HEK293 (cell line): ENCODE data around the gene L3MBTL1.

ENCODE experiments used
- CTCF ChIA-PET: fragments of 350-600 bp; formaldehyde crosslinking; extraction: SDS; loops from one replicate; lab custom pipeline; 2021; ENCODE audit warnings: antibody characterized with exemption; lab: Yijun Ruan, JAX
- POLR2A ChIA-PET: fragments of 300-600 bp; formaldehyde crosslinking; extraction: SDS; loops from one replicate; lab custom pipeline; 2020; ENCODE audit warnings: antibody characterized with exemption, inconsistent platforms; lab: Yijun Ruan, JAX
- H3K27ac ChIP-seq: fragments of 200-500 bp; sonication (Bioruptor generic); 2 replicates; pipeline ENCODE4 v1.5.1; 2014; ENCODE audit warnings: low read depth, low read length, control low read depth, inconsistent platforms; ENCODE audit errors: extremely low read depth
- H3K36me3 ChIP-seq, 2 experiments: fragments of 200-500 bp in 1 of 2; sonication (Bioruptor generic) in 1 of 2; 1 replicate in 1 of 2; 2 replicates in 1 of 2; pipeline ENCODE4 v1.5.1; 2014 to 2017; ENCODE audit warnings: inconsistent platforms in 2 of 2, low read length in 2 of 2; ENCODE audit not compliant: control insufficient read depth in 2 of 2, insufficient read depth in 1 of 2
- H3K4me1 ChIP-seq: fragments of 200-500 bp; sonication (Bioruptor generic); 2 replicates; pipeline ENCODE4 v1.5.1; 2014; ENCODE audit warnings: mild to moderate bottlenecking, low read length, inconsistent platforms; ENCODE audit not compliant: control insufficient read depth, insufficient read depth
- H3K4me3 ChIP-seq: 2 replicates; pipeline ENCODE4 v1.5.1; 2011; ENCODE audit warnings: low read depth, mild to moderate bottlenecking, control low read depth, low read length, moderate library complexity
- H3K9me3 ChIP-seq: fragments of 200-500 bp; sonication (Bioruptor generic); 2 replicates; pipeline ENCODE4 v1.5.1; 2014; ENCODE audit warnings: low read depth, low read length, inconsistent platforms; ENCODE audit not compliant: control insufficient read depth, insufficient read depth
- IKZF3 ChIP-seq: fragments of 450-650 bp; IDR thresholded peaks from 2 replicates; pipeline ENCODE4 v1.5.0; 2018; ENCODE audit warnings: missing biosample characterization, mild to moderate bottlenecking, missing genetic modification characterization, moderate library complexity
- KLF16 ChIP-seq: fragments of 450-650 bp; formaldehyde crosslinking; IDR thresholded peaks from 2 replicates; pipeline ENCODE4 v1.5.1; 2017; ENCODE audit warnings: missing biosample characterization, missing genetic modification characterization
- KLF8 ChIP-seq: fragments of 450-650 bp; formaldehyde crosslinking; IDR thresholded peaks from 2 replicates; pipeline ENCODE4 v1.5.1; 2016; ENCODE audit warnings: missing biosample characterization, missing genetic modification characterization
- ZBTB17 ChIP-seq: fragments of 450-650 bp; formaldehyde crosslinking; IDR thresholded peaks from 2 replicates; pipeline ENCODE4 v1.5.1; 2016; ENCODE audit warnings: missing biosample characterization, missing genetic modification characterization
- ZBTB21 ChIP-seq: fragments of 450-650 bp; formaldehyde crosslinking; IDR thresholded peaks from 2 replicates; pipeline ENCODE4 v1.5.1; 2017; ENCODE audit warnings: missing biosample characterization, missing genetic modification characterization
- ZFHX2 ChIP-seq: fragments of 450-650 bp; formaldehyde crosslinking; conservative IDR thresholded peaks from 2 replicates; pipeline ENCODE4 v1.5.1; 2016; ENCODE audit warnings: missing biosample characterization, missing genetic modification characterization
- ZNF146 ChIP-seq: fragments of 450-650 bp; formaldehyde crosslinking; IDR thresholded peaks from 2 replicates; pipeline ENCODE4 v1.5.1; 2016; ENCODE audit warnings: missing biosample characterization, missing genetic modification characterization
- ZNF155 ChIP-seq: fragments of 450-650 bp; formaldehyde crosslinking; IDR thresholded peaks from 2 replicates; pipeline ENCODE4 v1.5.1; 2016; ENCODE audit warnings: missing biosample characterization, missing genetic modification characterization
- ZNF157 ChIP-seq: fragments of 450-650 bp; formaldehyde crosslinking; IDR thresholded peaks from 2 replicates; pipeline ENCODE4 v1.5.1; 2016; ENCODE audit warnings: missing biosample characterization, missing genetic modification characterization
- ZNF394 ChIP-seq: fragments of 450-650 bp; formaldehyde crosslinking; IDR thresholded peaks from 2 replicates; pipeline ENCODE4 v1.5.1; 2016; ENCODE audit warnings: missing biosample characterization, missing genetic modification characterization, mild to moderate bottlenecking, moderate library complexity, borderline replicate concordance
- ZNF514 ChIP-seq: fragments of 450-650 bp; formaldehyde crosslinking; IDR thresholded peaks from 2 replicates; pipeline ENCODE4 v1.5.1; 2016; ENCODE audit warnings: missing biosample characterization, missing genetic modification characterization
- ZNF560 ChIP-seq: fragments of 450-650 bp; formaldehyde crosslinking; IDR thresholded peaks from 2 replicates; pipeline ENCODE4 v1.5.1; 2017; ENCODE audit warnings: missing biosample characterization, missing genetic modification characterization, borderline replicate concordance
- ZNF561 ChIP-seq: fragments of 450-650 bp; IDR thresholded peaks from 2 replicates; pipeline ENCODE4 v1.5.1; 2018; ENCODE audit warnings: missing biosample characterization, missing genetic modification characterization, borderline replicate concordance
- ZNF768 ChIP-seq: fragments of 450-650 bp; formaldehyde crosslinking; IDR thresholded peaks from 2 replicates; pipeline ENCODE4 v1.5.1; 2018; ENCODE audit warnings: missing biosample characterization, mild to moderate bottlenecking, missing genetic modification characterization
- ZNF785 ChIP-seq: fragments of 450-650 bp; formaldehyde crosslinking; IDR thresholded peaks from 2 replicates; pipeline ENCODE4 v1.5.1; 2016; ENCODE audit warnings: missing biosample characterization, missing genetic modification characterization
- ZNF830 ChIP-seq: fragments of 450-650 bp; IDR thresholded peaks from 2 replicates; pipeline ENCODE4 v1.5.0; 2018; ENCODE audit warnings: missing biosample characterization, missing genetic modification characterization, low read depth, mild to moderate bottlenecking, moderate library complexity
- TF ChIP-seq, protein P1 (sequence below): fragments of 450-650 bp; formaldehyde crosslinking; IDR thresholded peaks from 2 replicates; pipeline ENCODE4 v1.5.1; 2017; ENCODE audit warnings: missing biosample characterization, mild to moderate bottlenecking, missing genetic modification characterization, moderate library complexity
- TF ChIP-seq, protein P2 (sequence below): fragments of 450-650 bp; formaldehyde crosslinking; IDR thresholded peaks from 2 replicates; pipeline ENCODE4 v1.5.1; 2016; ENCODE audit warnings: missing biosample characterization, missing genetic modification characterization
- TF ChIP-seq, protein P3 (sequence below): fragments of 450-650 bp; formaldehyde crosslinking; IDR thresholded peaks from 2 replicates; pipeline ENCODE4 v1.5.0; 2017; ENCODE audit warnings: missing biosample characterization, missing genetic modification characterization, borderline replicate concordance
- TF ChIP-seq, protein P4 (sequence below): fragments of 450-650 bp; formaldehyde crosslinking; IDR thresholded peaks from 2 replicates; pipeline ENCODE4 v1.5.1; 2016; ENCODE audit warnings: missing biosample characterization, missing genetic modification characterization

The L3MBTL1 gene

DNA sequence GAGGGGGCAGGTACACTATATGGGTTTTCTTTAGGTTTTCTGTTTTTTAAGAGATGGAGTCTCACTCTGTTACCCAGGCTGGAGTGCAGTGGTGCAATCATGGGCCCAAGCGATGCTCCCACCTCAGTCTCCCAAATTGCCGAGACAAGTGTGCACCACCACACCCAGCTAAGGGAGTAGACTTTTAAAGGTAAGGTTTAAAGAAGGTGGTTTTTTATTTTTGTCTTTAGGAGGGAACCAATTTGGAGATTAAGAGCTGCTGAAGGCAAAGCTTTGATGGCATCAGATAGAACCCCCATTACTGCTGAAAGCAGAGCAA lies 41.9 kb upstream of the L3MBTL1 start:
- CTCF ChIA-PET: interaction anchor here (0.5 to 1.5 kb wide), 2 partner anchors 10 to 16 kb away, joined by 3 read pairs; no protein-coding TSS in a partner anchor

DNA sequence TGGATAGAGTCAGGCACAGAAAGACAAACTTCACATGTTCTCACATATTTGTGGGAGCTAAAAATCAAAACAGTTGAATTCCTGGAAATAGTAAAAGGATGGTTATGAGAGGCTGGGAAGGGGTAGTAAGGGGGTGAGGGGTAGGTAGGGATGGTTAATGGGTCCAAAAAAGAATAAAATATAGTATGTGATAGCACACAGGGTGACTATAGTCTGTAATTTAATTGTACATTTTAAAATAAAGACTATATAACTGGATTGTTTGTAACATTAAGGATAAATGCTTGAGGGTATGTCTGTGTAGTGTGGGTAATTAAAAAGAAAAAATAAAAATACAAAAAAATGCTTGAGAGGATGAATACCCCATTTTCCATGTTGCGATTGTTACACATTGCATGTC lies 39.9 kb upstream of the L3MBTL1 start:
- Histone ChIP-seq H3K4me3 (no peak overlapping the region), H3K27ac (no peak overlapping the region), H3K36me3 (peaks cover 28 to 43% of the 10 kb centered on the region in 2 experiments), H3K4me1 (no peaks in the 10 kb centered on the region), H3K9me3 (no peaks in the 10 kb centered on the region)
- 0 out of 2 replicates have a peak, but pooled peaks have one; percentile 2 for TF ChIP-seq ZNF146 (tag by site-specific recombination)
- TF ChIP-seq, protein P1, sequence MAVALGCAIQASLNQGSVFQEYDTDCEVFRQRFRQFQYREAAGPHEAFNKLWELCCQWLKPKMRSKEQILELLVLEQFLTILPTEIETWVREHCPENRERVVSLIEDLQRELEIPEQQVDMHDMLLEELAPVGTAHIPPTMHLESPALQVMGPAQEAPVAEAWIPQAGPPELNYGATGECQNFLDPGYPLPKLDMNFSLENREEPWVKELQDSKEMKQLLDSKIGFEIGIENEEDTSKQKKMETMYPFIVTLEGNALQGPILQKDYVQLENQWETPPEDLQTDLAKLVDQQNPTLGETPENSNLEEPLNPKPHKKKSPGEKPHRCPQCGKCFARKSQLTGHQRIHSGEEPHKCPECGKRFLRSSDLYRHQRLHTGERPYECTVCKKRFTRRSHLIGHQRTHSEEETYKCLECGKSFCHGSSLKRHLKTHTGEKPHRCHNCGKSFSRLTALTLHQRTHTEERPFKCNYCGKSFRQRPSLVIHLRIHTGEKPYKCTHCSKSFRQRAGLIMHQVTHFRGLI: no peak
- TF ChIP-seq, protein P2, sequence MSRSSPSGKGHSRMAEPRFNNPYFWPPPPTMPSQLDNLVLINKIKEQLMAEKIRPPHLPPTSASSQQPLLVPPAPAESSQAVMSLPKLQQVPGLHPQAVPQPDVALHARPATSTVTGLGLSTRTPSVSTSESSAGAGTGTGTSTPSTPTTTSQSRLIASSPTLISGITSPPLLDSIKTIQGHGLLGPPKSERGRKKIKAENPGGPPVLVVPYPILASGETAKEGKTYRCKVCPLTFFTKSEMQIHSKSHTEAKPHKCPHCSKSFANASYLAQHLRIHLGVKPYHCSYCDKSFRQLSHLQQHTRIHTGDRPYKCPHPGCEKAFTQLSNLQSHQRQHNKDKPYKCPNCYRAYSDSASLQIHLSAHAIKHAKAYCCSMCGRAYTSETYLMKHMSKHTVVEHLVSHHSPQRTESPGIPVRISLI (tag by site-specific recombination): no peak
- ChIA-PET POLR2A (interaction anchor here (0.6 to 0.7 kb wide), 2 partner anchors 39 to 1217 kb away, joined by 3 to 10 read pairs; no protein-coding TSS in a partner anchor), CTCF (no interaction called here)

More for the DNA sequence above, 41.9 kb upstream of the L3MBTL1 start:
- no peaks in the 10 kb centered on the region for H3K9me3 ChIP-seq
- H3K4me3 ChIP-seq: no peak overlapping the region
- peaks cover 46 to 62% of the 10 kb centered on the region in 2 experiments for H3K36me3 ChIP-seq
- no peaks in the 10 kb centered on the region for H3K4me1 ChIP-seq
- POLR2A ChIA-PET: interaction anchor here (0.7 to 2.2 kb wide), 7 partner anchors 7 to 125 kb away, joined by 3 to 15 read pairs (median 4); partner anchors contain the start of genes IFT52, L3MBTL1 and SRSF6
- no peak for TF ChIP-seq ZBTB21 (tag by site-specific recombination)
- no peak for TF ChIP-seq ZNF830
- TF ChIP-seq, protein P3, sequence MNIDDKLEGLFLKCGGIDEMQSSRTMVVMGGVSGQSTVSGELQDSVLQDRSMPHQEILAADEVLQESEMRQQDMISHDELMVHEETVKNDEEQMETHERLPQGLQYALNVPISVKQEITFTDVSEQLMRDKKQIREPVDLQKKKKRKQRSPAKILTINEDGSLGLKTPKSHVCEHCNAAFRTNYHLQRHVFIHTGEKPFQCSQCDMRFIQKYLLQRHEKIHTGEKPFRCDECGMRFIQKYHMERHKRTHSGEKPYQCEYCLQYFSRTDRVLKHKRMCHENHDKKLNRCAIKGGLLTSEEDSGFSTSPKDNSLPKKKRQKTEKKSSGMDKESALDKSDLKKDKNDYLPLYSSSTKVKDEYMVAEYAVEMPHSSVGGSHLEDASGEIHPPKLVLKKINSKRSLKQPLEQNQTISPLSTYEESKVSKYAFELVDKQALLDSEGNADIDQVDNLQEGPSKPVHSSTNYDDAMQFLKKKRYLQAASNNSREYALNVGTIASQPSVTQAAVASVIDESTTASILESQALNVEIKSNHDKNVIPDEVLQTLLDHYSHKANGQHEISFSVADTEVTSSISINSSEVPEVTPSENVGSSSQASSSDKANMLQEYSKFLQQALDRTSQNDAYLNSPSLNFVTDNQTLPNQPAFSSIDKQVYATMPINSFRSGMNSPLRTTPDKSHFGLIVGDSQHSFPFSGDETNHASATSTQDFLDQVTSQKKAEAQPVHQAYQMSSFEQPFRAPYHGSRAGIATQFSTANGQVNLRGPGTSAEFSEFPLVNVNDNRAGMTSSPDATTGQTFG (tag by site-specific recombination): no peak
- TF ChIP-seq, protein P2 (tag by site-specific recombination): no peak
- TF ChIP-seq IKZF3: no peak
- TF ChIP-seq ZNF157 (tag by site-specific recombination): no peak
- no peak for TF ChIP-seq ZNF514 (tag by site-specific recombination)
- TF ChIP-seq ZNF560 (tag by site-specific recombination): no peak
- no peak for TF ChIP-seq ZNF561 (tag by site-specific recombination)
- TF ChIP-seq ZNF768 (tag by site-specific recombination): no peak
- no peak for TF ChIP-seq ZNF785
- TF ChIP-seq ZNF155 (tag by site-specific recombination): no peak
- H3K27ac ChIP-seq: no peak overlapping the region

DNA sequence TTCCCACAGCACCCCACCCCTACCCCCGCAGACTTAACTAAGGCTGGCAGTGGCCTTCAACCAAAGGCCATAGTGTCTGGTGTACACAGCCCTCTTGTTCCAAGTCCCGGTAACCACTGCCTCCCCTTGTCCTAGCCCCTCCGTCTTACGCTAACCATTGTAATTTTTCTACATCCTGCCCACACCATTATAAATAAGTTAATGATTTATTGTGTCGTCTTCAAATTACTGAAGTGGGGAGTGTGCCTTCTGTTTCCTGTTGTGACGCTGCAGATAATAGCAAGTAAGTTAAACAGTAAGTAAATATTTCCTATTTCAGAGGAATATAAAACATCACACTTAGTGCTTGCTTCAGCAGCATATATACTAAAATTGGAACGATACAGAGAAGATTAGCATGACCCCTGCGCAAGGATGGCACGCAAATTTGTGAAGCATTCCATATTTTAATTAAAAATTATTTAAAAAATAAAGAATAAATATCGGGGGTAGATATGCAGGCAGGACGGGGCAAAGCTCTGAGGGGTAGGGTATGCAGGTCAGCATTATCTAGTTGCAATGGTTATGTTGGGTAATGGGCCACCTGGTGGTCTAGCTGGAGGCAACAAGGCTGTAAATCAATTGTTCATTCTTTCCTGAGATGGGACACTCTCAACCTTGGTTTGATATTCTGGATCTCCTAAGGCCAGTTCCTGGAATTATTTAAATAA lies 34.7 kb upstream of the L3MBTL1 start:
- Histone ChIP-seq H3K4me3 (no peak overlapping the region), H3K36me3 (no peaks in the 10 kb centered on the region; a peak in 1 of 3 replicates), H3K27ac (no peak overlapping the region)
- CTCF ChIA-PET: interaction anchor here (1.7 kb wide), 1 partner anchor 24 kb away, joined by 4 read pairs; no protein-coding TSS in a partner anchor
- POLR2A ChIA-PET: no interaction called here
- TF ChIP-seq ZBTB17 (tag by site-specific recombination): no peak
- TF ChIP-seq ZNF830: no peak
- no peak for TF ChIP-seq ZFHX2 (tag by site-specific recombination)
- TF ChIP-seq, protein P4, sequence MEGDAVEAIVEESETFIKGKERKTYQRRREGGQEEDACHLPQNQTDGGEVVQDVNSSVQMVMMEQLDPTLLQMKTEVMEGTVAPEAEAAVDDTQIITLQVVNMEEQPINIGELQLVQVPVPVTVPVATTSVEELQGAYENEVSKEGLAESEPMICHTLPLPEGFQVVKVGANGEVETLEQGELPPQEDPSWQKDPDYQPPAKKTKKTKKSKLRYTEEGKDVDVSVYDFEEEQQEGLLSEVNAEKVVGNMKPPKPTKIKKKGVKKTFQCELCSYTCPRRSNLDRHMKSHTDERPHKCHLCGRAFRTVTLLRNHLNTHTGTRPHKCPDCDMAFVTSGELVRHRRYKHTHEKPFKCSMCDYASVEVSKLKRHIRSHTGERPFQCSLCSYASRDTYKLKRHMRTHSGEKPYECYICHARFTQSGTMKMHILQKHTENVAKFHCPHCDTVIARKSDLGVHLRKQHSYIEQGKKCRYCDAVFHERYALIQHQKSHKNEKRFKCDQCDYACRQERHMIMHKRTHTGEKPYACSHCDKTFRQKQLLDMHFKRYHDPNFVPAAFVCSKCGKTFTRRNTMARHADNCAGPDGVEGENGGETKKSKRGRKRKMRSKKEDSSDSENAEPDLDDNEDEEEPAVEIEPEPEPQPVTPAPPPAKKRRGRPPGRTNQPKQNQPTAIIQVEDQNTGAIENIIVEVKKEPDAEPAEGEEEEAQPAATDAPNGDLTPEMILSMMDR (tag by site-specific recombination): no peak
- TF ChIP-seq KLF16 (tag by site-specific recombination): no peak
- no peak for TF ChIP-seq KLF8 (tag by site-specific recombination)
- no peak for TF ChIP-seq ZNF394 (tag by site-specific recombination)
- TF ChIP-seq, all 188 proteins: peak for 0
- no peaks in the 10 kb centered on the region for H3K4me1 ChIP-seq
- H3K9me3 ChIP-seq: no peaks in the 10 kb centered on the region
